DMS53 (cell line): ENCODE results near the gene PPL.
"Not testable (repeated sequence)": the region's sequence is repeated elsewhere in the genome, so short reads cannot be mapped to it uniquely, and the experiment has no call there.

Experiments
- DNase-seq: peaks from one replicate; lab custom pipeline; 2025; lab: John Stamatoyannopoulos, UW

Gene PPL, protein sequence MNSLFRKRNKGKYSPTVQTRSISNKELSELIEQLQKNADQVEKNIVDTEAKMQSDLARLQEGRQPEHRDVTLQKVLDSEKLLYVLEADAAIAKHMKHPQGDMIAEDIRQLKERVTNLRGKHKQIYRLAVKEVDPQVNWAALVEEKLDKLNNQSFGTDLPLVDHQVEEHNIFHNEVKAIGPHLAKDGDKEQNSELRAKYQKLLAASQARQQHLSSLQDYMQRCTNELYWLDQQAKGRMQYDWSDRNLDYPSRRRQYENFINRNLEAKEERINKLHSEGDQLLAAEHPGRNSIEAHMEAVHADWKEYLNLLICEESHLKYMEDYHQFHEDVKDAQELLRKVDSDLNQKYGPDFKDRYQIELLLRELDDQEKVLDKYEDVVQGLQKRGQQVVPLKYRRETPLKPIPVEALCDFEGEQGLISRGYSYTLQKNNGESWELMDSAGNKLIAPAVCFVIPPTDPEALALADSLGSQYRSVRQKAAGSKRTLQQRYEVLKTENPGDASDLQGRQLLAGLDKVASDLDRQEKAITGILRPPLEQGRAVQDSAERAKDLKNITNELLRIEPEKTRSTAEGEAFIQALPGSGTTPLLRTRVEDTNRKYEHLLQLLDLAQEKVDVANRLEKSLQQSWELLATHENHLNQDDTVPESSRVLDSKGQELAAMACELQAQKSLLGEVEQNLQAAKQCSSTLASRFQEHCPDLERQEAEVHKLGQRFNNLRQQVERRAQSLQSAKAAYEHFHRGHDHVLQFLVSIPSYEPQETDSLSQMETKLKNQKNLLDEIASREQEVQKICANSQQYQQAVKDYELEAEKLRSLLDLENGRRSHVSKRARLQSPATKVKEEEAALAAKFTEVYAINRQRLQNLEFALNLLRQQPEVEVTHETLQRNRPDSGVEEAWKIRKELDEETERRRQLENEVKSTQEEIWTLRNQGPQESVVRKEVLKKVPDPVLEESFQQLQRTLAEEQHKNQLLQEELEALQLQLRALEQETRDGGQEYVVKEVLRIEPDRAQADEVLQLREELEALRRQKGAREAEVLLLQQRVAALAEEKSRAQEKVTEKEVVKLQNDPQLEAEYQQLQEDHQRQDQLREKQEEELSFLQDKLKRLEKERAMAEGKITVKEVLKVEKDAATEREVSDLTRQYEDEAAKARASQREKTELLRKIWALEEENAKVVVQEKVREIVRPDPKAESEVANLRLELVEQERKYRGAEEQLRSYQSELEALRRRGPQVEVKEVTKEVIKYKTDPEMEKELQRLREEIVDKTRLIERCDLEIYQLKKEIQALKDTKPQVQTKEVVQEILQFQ (N-terminal part only)

DNA sequence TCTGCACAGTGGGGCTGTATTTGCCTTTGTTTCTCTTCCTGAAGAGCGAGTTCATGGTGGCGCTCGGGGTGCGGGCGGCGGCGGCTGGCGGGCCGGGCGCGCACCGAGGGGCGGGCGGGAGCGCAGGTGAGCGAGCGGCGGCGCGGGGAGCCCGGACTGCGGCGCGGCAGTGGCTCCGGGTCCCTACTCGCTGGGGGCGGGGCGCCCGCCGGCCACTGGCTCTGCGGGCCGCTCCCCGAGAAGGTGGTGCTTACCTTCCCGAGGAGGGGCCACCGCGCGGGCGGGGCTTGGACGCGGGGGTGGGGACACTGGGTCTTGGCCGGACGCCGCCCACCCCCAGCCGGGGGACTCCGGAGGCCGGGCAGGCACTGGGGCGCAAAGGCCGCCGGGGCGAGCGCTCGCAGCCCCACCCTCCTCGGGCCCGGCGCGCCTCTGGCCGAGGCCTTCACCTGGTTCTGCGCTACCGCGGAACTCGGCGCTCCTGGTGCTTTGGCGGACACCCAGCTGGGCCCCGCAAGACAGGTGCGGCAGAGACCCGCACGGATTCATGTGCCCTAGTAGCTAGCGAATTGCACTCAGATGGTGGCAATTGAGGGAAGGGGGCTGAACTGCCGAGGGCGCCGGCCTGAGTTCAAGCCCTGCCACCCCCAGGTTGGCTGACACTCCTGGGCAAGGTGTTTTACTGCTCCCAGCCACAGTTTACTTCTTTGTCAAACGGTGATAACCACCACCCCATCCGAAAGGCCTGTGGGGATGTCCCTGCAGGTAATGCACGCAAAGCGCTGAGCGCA lies at the start of gene PPL:
TSS of gene PPL (minus strand) at position 158 of the 791 bp plus-strand sequence. CDS start at position 55, 103 bp downstream.
- peak; percentile 96 for DNase-seq

DNA sequence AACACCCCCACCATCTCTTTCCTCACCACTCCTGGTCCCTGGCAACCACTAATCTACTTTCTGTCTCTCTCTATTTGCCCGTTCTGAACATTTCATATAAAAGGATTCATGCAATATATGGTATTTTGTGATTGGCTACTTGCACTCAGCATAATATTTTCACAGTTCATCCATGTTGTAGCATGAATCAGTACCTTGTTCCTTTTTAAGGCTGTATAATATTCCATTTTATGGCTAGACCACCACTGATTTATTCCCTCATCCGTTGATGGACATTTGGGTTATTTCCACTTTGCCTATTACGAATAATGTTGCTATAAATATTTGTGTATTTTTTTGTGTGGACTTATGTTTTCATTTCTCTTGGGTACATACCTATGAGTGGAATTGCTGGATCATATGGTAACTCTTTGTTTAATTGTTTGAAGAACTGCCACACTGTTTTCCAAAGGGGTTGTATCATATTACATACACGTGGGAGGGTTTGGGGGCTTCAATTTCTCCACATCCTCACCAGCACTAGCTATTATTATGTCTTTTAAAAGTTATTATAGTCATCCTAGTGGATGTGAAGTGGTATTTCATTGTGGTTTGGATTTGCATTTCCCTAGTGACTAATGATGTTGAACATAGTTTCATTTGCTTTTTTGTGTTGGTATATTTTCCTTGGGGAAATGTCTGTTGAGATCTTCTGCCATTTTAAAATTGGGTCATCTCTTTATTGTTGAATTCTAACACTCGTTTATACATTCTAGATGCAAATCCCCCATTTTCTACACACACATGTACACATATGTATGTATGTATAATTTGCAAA lies 47.4 kb upstream of the PPL start:
- no peak for DNase-seq

- DNase-seq, result no peak
Measured at GRCh38 chr16:4982056-4982867, 45.3 kb upstream of the PPL start.

GRCh38 chr16:4981473-4981872 lies 44.5 kb upstream of the PPL start:
- DNase-seq, result no peak

- no peak for DNase-seq
Measured at GRCh38 chr16:4980691-4981090, 43.7 kb upstream of the PPL start.

DNA sequence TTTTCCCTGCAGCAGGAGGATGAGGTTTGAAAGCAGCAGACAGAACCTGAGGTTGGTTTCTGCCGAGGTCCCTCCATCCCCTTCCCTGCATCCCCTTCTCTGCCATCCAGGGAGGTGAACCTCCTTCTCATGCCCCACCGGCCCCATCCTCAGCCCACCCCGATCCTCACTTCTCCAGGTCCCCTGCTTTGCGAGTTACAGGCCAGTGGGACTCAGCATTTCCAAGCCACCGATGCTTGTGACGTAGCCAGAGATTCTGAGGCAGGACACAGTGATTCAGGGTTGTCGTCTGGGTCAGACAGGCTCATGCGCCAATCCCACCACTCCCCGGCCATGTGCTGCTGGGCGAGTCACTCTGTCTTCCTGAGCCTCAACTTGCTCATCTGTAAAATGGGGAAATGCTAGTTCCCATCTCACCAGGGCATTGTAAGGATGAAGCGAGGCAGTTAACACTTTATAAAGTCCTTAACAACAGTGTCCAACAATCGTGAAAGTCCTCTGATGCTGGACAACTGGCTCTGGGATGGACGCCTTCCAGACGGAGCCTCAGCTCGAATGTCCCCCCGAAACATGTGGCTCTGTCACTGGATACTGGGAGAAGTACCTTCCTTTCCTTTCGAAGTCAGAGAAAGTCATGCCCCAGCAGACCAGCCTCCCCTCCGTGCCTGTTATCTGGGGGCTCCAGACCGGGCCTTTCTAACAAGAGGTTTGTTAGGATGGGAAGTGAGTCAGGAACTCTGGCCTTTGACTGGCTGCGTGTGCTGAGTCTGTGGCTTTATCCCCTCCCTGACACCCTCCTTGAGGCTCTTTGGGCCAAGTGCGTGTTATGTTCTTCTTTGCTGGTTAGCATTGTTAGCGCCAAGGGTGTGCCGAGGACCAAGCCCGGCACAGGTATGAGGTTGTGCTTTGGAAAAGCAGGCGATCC lies 43.0 kb upstream of the PPL start:
- DNase-seq, result no peak

- no peak for DNase-seq
Measured at GRCh38 chr16:4979164-4979563, 42.2 kb upstream of the PPL start.

DNA sequence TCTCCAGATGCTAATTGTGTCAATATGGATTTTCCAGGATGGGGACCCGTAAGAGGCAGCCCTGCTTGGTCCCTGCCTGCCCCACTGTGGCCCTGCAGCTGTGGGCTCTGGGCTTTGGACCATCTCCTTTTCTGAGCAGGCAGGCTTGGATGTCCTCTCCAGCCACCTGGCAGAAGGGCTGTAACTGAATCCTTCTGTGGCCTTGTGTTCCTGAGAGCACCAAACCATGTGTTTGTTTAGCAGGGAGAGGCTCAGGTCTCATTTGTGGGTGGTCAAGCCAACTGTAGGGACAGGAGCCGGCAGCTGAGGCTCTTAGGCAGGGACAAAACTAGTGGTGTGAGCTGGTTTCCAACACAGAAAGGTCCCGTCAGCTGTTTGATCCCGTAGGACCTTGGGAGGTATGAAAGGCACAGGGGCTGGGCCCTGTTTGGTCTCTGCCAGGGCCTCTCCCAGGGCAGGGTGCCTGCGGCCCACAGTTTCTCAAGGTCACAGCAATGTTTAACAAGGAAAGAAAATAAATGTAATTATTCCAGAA lies 39.7 kb upstream of the PPL start:
- no peak for DNase-seq

- DNase-seq, result no peak
Measured at GRCh38 chr16:4976079-4976478, 39.1 kb upstream of the PPL start.

DNA sequence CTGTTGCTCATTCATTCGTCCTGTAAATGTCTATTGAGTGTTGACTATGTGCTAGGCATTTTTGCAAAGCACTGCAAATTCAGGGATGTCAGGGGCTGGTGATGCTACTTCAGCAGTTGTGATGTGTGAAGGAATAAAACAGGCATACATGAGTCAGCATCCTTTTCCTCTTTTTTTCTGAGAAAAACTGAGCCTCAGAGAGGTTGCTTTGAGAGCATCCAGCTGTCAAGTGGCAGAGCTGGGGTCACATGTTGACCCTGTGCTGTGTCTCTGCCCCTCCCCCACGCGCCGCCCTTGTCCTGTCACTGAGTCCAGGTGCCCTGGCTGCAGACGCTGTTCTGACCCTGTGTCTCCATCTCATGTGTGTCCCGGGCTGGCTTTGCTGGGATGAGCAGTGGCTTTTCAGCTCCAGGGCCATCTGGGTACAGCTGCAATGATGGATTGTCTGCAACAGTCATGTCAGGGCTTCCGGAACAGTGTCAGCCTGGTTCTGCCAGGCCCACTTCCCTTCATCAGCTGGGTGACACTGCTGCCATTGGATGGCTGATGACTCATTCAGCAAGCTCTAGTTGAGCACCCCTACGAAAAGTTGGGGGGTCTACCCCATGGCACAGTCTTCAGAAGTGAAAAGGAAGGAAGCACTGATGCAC lies 36.1 kb upstream of the PPL start:
- no peak for DNase-seq

DNA sequence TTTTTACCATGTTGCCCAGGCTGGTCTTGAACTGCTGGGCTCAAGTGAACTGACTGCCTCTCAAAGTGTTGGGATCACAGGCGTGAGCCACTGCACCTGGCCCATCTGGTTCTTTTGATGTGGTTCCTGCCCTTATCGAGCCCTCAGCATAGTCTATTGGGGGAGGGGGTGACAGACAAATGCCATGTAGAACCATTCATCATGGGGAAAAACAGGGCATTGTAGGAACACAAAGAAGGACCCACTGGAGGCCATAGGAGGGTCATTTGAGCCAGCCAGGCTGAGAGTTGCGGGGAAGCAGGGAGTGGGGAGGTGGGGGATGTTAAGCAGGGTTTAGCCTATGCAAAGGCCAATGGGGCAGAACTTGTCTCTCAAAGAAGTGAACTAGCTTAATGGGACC lies 33.1 kb upstream of the PPL start:
- DNase-seq, result no peak

DNA sequence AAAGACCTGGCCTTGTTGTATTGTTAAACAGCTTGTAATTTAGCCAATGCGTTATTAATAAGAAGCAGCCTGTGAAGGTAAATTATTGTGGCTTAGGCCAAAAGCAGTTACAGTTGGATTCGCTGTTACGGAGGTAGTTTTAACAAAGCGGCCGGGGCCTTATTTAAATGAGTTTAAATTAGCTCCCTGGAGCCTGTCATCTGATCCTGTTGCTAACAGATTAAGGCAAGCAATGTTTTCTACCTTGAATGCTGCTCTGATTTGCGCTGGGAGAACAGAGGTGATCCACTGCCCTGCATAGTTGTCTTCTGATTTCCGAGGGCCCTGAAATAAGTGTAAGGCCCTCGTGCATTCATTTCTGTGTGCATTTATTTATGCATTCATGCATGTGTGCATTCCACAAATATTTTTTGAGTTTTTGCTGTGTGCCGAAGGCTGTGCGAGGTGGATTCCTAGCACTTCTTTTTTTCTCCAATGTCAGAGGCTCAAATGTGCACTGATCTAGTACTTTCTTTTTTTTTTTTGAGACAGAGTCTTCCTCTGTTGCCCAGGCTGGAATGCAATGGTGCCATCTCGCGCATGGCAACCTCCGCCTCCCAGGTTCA lies 32.0 kb upstream of the PPL start:
- no peak for DNase-seq

- not testable (repeated sequence) for DNase-seq
Measured at GRCh38 chr16:4968278-4968677, 31.3 kb upstream of the PPL start.

- no peak for DNase-seq
Measured at GRCh38 chr16:4966736-4967453, 29.9 kb upstream of the PPL start.

GRCh38 chr16:4963527-4963926 lies 26.6 kb upstream of the PPL start:
- DNase-seq, result not testable (repeated sequence)

- DNase-seq, result no peak
Measured at GRCh38 chr16:4962716-4963115, 25.8 kb upstream of the PPL start.

GRCh38 chr16:4960579-4960978 lies 23.6 kb upstream of the PPL start:
- no peak for DNase-seq
